Tibial nerve (tissue), 3 donors: ENCODE results near the gene DTX3L.

Experiments used
- CTCF ChIP-seq, 5 experiments: fragments of 200-600 bp in 3 of 5; fragments of 450-650 bp in 2 of 5; sonication (generic) in 3 of 5; IDR thresholded peaks; one replicate each; pipeline ENCODE4 v1.5.1; 2016 to 2019; ENCODE audit warnings: antibody characterized with exemption in 5 of 5, mild to moderate bottlenecking in 3 of 5, moderate library complexity in 2 of 5
- POLR2A ChIP-seq, 2 donors: fragments of 450-650 bp; IDR thresholded peaks; one replicate each; pipeline ENCODE4 v1.6.1; 2017; ENCODE audit warnings: antibody characterized with exemption in 2 of 2, mild to moderate bottlenecking in 2 of 2, moderate library complexity in 2 of 2

DNA sequence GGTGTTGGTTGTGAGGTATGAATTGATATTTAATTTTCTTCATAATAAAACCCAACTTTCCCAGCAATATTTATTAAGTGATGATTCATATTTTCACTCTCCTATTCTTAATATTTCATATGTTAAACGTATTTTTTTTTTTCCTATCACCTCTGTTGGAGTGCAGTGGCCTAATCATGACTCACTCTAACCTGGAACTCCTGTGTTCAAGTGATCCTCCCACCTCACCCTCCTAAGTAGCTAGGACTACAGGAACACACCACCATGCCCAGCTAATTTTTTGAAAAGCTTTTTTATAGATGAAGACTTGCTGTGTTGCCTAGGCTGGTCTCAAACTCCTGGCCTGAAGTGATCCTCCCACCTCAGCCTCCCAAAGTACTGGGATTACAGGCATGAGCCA lies 22.0 kb downstream of the DTX3L start:
- no peak for TF ChIP-seq CTCF (IDR thresholded peaks at IDR 0.05)
- TF ChIP-seq POLR2A (IDR thresholded peaks at IDR 0.05), result no peak
